ENCODE data around the gene SPTBN2. TPM values are rescaled to one million over a fixed set of nuclear protein-coding genes. Genes with fewer than 3 reads are reported as not detected.
"Not testable (repeated sequence)": the region's sequence is repeated elsewhere in the genome, so short reads cannot be mapped to it uniquely, and the experiment has no call there.

SPTBN2 gene
- total RNA-seq, 1 experiment from 2014 or later = 17.4 TPM

DNA sequence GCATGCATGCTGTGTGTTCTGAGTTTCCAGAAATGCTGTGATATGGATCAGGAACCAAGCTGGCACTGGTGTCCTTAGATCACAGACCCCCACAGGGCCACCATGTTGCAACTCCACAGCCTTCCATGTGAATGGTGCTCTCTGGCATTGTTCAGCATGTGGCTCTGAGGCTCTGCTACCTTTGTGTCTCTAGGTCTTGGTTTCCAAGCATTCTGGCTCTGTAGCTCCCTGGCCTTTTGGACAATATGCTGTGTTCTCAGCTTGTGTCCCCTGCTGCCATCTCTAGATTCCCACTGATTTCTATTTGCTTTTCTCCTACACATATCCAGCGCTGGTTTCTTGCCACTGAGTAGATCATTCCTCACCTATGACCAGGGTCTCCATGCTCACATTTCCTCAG lies 3.9 kb downstream of the SPTBN2 start:
- no peak for DNase-seq (ENCODE audit: extremely low read depth, low read depth)

DNA sequence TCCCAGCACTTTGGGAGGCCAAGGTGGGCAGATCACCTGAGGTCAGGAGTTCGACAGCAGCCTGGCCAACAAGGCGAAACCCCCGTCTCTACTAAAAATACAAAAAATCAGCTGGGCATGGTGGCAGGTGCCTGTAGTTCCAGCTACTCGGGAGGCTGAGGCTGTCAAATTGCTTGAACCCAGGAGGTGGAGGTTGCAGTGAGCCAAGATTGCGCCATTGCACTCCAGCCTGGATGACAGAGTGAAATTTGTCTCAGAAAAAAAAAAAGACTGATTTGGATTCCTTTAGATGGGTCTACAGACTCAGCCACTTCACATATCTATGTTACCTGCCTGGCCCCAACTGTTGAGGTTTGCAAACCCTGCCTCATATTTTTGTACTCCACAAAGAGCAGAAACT lies 4.8 kb downstream of the SPTBN2 start:
- DNase-seq (ENCODE audit: extremely low read depth, low read depth) = not testable (repeated sequence)

DNA sequence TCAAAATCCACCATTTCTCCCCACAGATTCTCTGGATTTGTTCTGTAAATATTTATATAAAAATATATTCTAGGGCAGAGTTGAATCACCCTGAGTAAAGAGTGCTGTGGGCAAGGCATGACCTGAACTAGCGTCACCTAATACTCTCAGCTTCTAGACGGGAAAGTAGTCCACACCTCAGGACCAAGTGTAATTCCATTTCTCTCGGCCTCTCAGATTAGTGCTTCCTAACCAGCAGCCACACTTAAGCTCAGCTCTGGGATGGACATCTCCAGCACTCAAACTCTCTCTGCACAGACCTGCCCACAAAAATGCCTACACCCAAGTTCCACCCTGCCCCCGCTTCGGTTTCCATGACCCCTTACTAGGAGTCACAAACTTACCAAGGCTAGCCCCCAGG lies 5.3 kb downstream of the SPTBN2 start:
- no peak for DNase-seq (ENCODE audit: extremely low read depth, low read depth)

- no peak for DNase-seq (ENCODE audit: extremely low read depth, low read depth)
These were observed 6.0 kb downstream of the SPTBN2 start for GRCh38 chr11:66722745-66723651.

GRCh38 chr11:66721939-66722338 lies 7.1 kb downstream of the SPTBN2 start:
- DNase-seq (ENCODE audit: extremely low read depth, low read depth) = no peak

DNA sequence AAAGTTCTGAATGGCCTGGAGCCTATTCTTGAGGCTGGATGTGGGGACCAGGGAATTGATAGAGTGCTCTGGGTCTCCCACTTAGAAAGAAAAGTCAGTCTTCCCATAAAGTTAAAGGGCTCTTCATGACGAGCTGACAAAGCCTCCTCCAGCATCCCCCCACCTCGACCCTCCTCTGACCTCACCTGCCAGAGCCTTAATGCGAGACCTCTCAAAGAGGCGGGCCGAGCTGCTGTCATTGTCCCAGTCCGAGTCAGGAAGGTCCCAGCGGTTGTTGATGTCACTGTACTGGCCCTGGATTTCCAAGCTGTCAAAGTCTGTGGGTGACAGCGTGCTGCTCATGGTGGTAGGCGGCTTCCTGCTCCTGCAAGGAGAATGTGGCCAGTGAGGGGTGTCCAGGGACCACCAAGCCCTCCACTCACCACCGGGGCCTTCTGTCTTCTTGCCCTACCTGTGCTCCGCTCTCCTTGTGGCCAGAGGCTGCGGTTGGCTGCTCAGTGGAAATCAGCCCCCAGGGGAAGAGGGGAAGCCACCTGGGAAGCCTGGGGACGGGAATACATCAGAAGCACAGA lies 8.0 kb downstream of the SPTBN2 start:
- DNase-seq (ENCODE audit: extremely low read depth, low read depth) = no peak

DNA sequence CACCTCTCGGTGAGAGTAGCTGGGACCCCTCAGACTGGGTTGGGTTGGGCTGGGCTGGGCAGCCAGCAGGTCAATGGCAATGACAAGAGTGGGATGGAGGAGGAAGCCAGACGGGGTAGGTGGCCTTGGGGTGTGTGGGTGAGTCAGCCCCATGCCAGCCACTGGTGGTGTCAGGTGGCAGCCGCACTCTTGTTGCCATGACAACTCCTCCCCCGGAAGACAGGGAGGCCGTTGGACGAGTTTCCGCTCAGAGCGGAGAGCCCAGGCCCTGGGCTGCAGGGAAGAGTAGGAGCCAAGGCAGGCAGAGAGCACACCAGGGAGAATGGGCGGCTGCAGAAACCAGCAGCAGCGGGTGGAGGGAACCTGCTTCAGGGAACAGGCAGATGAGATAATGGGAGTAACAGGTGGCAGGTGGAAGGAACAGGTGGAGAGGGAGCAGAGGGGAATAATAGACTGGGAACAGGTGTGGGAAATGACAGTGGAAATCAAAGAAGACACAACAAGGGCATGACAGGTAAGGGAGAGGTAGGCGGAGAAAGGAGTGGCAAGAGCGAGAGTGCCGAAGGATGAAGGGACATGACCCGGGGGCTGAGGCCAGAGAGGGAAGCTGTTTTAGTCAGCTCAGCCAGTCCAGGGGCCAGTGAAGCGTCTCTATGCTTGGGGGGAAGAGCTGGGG lies 8.7 kb downstream of the SPTBN2 start:
- no peak for DNase-seq (ENCODE audit: extremely low read depth, low read depth)

GRCh38 chr11:66719111-66719872 lies 9.7 kb downstream of the SPTBN2 start:
- DNase-seq (ENCODE audit: extremely low read depth, low read depth) = no peak

- DNase-seq (ENCODE audit: extremely low read depth, low read depth) = no peak
These were observed 10.6 kb downstream of the SPTBN2 start for GRCh38 chr11:66718320-66718971.

DNA sequence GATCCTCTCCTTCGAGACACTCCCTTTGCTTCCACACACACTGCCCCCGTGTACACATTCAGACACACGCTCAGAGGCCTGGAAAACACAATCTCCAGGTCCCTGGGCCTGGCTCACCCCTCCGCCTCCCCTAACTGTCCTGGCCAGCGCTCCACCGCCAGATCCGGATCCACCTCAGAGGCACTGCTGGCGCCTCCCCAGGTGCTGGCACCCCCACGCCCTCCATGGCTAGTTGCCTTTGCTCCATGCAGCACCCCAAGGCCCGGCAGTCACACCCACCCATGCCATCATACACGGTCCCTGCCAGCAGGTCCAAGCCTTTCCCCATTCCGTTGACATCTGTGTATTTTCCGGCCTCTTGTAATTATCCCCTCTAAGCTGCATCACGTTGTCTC lies 11.1 kb downstream of the SPTBN2 start:
- DNase-seq (ENCODE audit: extremely low read depth, low read depth) = no peak

DNA sequence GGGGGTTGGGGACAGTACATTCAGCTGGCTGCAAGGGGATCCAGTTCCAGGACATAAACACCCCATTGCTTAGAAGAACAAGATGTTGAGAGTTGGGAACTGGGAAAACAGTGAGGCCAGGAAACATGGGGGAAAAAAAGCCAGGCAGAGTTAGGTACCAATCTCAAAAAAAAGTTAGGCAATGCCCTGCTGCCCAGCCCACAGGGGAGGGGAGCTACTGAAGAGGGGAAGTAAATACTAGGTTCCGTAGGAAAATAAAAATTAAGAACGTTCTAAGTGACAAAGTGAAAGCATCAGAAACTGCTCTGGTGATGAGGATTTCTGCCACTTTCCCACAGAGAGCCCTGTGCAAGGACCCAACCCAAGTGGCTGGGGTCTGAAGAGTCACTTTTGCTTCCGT lies 12.0 kb downstream of the SPTBN2 start:
- no peak for DNase-seq (ENCODE audit: extremely low read depth, low read depth)

GRCh38 chr11:66715346-66716085 lies 13.5 kb downstream of the SPTBN2 start:
- DNase-seq (ENCODE audit: extremely low read depth, low read depth) = no peak

DNA sequence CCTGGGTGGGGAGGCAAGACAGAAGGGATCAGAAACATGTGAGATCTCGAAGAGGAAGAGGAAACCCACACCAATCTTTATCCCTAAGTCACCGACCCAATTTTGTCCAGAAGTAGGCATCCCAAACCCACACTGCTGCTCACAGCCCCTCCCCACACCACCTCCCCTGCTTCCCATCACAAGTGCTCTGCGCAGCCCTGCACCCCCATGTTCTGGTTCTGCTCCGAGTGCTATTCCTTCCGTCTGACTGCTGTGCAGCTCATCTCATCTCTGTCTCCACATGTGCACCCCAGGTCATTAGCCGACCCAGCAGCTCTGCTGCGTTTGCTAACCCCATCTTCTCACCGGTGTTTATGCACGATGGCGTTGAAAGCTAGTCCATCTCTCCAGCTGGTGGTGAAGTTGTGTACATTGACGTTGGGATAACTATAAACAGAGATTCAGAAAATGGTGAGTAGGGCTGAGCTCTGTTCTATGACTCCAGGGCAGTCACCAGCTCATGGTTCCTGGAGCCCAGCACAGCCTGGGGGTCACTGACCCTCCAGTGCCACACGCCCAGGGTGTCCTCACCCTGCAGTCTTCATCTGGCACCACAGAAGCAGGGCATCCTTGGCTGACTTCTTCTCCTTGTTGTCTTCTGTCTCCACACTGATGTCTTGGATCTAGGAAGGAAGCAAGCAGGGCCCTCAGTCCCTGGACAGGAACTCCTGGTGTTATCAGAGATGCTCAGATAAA lies 15.1 kb downstream of the SPTBN2 start:
- no peak for DNase-seq (ENCODE audit: extremely low read depth, low read depth)

GRCh38 chr11:66710384-66710930 lies 18.6 kb downstream of the SPTBN2 start:
- DNase-seq (ENCODE audit: extremely low read depth, low read depth) = no peak

DNA sequence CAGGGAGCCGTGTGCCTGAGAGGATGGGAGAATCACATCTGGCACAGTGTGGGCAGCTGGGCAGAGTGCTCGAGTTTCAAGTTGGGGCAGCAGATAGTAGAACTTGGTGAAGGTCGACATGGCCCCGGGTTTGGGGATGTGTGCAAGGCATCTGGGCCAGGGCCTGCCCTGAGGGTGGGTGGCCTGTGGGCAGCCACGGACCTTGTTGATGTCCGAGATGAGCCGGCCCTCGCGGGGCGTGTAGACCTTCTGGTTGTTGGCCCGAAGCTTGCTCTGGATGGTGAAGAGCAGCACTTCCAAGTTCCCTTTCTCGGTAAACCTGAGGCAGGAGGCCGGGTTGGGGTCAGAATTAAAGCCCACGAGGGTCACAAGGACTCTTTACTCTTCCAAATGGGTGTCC lies 20.3 kb downstream of the SPTBN2 start:
- DNase-seq (ENCODE audit: extremely low read depth, low read depth) = no peak

DNA sequence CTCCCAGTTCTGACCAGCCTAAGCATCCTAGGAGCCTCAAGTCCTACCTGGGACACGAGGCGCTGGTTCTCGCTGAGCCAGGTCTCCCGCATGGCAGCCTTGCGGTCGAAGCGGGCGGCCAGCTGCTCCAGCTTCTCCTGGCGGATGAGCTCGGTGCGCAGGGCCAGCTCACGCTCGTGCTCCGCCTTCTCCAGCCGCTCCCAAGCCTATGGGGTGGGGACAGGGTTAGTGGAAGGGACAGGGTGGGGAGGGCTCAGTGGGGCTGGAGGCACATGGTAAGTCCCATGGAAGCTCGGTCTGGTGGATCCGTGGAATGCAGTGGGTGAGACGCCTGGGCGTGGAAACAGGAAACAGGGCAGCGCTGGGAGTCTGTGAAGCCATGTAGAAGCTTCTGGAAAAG lies 20.9 kb downstream of the SPTBN2 start:
- no peak for DNase-seq (ENCODE audit: extremely low read depth, low read depth)

- DNase-seq (ENCODE audit: extremely low read depth, low read depth) = no peak
These were observed 21.5 kb downstream of the SPTBN2 start for GRCh38 chr11:66707486-66707885.

DNA sequence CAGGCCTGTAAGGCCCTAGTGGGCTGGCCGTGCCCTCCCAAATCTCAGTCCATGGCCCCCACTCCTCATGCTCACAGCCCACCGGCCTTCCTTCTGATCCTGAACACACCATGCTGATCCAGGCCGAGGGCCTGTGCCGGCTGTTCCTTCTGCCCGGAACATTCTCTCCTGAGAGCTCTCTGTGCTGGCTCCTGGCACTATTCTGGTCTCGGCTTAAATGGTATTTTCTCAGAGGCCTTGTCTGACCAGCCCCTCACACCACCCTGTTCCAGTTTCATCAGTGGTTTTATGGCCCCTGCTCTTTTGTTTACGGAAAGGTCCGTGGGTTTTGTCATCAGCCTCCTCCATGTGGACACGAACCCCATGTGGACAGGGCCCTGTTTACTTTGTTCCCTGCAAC lies 22.0 kb downstream of the SPTBN2 start:
- DNase-seq (ENCODE audit: extremely low read depth, low read depth) = no peak
